H54 (cell line): ENCODE measurements around the gene ZNF567.

Experiments used
- DNase-seq: peaks from one replicate; pipeline ENCODE4 v3.0.0; 2011; ENCODE audit warnings: low spot score, mixed read lengths; ENCODE audit not compliant: insufficient read length
- FAIRE-seq: peaks from 3 replicates; lab custom pipeline; 2011; peaks lifted over from hg19 to GRCh38; lab: Jason Lieb, UNC
- POLR2A ChIP-seq: IDR thresholded peaks from 2 replicates; pipeline ENCODE4 v1.6.1; 2011; ENCODE audit warnings: low read depth, mild to moderate bottlenecking, low read length

ZNF567 gene

DNA sequence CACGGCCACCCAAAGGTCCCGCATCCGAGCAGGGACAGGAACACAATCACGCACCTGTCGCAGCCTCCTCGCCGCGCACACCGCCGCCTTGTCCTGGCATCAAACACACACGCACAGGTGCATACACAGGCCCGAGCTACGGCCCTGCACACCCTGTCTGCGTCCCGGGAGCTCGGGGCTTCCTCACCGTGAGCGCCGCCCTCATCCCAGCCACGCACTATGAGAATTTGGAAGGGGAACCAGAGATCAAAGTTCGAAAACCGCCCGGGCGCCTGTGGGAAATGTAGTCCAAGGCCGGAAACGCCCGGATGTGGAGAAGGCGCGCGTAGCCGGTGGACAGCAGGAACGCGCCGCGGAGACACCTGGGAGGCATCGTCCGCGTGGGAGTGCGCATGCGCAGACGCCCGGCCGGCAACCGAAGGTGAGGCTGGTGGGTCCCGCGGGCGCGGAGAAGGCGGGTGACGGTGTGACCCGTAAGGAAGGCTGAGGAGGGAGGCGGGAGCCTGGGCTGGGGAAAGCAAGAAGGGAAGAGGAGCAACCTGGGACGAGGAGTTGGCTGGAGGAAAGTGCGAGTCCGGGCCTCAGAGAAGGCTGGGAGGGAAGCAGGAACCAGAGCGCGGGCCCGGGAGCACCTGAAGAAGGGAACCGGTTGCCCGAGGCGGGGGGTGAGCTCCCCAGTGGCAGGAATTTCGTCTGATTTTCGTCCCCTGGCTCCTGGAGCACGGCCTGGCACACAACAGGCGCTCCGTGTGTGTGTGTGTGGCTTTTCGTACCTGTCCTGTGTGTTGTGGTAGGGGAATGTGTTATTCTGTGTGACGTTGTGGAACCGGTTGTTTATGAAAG lies at the start of gene ZNF567:
Gene ZNF567, plus strand, starts transcription at position 399 of the 843 bp plus-strand sequence. CDS start 7,256 bp downstream, outside the sequence.
- DNase-seq (peak; percentile 98), FAIRE-seq (peak; percentile 66)
- TF ChIP-seq POLR2A: peak; percentile 89

DNA sequence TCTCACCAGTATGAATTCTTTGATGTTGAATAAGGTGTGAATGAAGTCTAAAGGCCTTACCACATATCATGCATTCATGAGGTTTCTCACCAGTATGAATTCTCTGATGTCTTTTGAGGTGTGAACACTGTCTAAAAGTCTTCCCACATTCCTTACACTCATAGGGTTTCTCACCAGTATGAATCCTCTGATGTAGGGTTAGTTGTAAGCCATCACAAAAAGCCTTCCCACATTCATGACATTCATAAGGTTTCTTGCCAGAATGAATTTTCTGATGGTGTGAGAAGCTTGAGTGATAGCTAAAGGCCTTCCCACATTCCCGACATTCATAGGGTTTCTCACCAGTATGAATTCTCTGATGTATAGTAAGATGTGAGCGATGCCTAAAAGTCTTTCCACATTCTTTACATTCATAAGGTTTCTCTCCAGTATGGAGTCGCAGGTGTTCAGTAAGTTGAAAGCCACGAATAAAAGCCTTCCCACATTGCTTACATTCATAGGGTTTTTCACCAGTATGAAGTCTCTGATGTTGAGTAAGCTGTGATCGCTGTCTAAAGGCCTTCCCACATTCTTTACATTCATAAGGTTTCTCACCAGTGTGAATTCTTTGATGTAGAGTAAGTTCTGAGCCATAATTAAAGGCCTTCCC lies 48.4 kb upstream of the ZNF567 start:
- no peak for TF ChIP-seq POLR2A
- peak; percentile 57 for FAIRE-seq

GRCh38 chr19:36646746-36647145 lies 40.7 kb upstream of the ZNF567 start:
- TF ChIP-seq POLR2A: no peak
- no peak for DNase-seq
- no peak for FAIRE-seq

More for the DNA sequence above, 48.4 kb upstream of the ZNF567 start:
- DNase-seq: no peak

GRCh38 chr19:36652958-36653357 lies 34.5 kb upstream of the ZNF567 start:
- DNase-seq (no peak), FAIRE-seq (no peak)
- TF ChIP-seq POLR2A: no peak

GRCh38 chr19:36665832-36666231 lies 21.6 kb upstream of the ZNF567 start:
- FAIRE-seq (no peak), DNase-seq (no peak)
- no peak for TF ChIP-seq POLR2A

DNA sequence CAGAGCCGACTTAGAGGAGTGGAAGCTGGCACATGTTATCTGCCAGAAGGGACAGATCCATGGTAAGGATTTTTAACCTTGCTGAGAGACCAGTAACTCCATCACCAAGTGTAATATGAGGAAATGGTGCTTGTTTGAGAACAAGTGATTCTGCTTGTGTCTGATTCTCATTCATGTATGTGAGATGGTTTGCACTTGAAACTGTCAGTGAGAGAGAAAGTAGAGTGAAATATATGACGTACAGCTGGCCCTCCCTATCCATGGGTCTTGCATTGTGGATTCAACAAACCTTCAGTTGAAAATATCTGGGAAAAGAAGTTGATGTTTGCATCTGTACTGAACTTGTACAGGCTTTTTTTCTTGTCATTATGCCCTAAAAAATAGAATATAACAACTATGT lies 18.8 kb upstream of the ZNF567 start:
- DNase-seq: no peak
- TF ChIP-seq POLR2A: no peak
- FAIRE-seq: no peak

DNA sequence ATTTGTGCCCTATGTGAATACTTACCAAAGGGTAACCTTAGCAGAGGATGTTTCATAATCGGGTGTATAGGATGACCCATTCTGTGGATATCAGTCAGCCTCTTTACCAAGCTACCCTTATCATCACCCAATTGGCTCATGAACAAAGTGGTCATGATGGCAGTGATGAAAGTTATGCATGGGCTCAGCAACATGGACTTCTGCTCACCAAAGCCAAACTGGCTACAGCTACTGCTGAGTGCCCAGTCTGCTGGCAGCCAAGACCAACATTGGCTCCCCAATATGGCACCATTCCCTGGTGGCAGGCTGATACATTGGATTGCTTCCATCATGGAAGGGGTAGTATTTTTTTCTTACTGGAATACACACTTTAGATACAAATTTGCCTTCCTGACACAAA lies 15.0 kb upstream of the ZNF567 start:
- no peak for TF ChIP-seq POLR2A
- FAIRE-seq (no peak), DNase-seq (no peak)

GRCh38 chr19:36674201-36674600 lies 13.2 kb upstream of the ZNF567 start:
- FAIRE-seq: no peak
- no peak for DNase-seq
- TF ChIP-seq POLR2A: no peak

DNA sequence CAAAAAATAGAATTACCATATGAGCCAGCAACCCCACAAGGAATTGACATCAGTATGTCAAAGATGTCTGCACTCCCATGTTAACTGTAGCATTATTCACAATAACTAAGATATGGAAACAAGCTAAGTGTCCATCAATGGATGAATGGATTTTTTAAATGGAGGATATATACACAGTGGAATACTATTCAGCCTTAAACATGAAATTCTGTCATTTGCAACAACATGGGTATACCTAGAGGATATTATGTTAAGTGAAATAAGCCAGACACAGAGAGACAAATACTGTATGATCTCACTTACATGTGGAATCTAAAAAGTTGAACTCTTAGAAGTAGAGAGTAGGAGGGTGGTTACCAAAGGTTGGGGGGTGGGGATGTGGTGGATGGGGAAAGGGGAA lies 8.0 kb upstream of the ZNF567 start:
- DNase-seq: no peak
- FAIRE-seq: no peak
- TF ChIP-seq POLR2A: no peak

- no peak for TF ChIP-seq POLR2A
- DNase-seq (no peak), FAIRE-seq (no peak)
Observed at GRCh38 chr19:36685835-36686234, 1.6 kb upstream of the ZNF567 start.

- no peak for TF ChIP-seq POLR2A
- FAIRE-seq (no peak), DNase-seq (no peak)
Observed at GRCh38 chr19:36686365-36687213, 823 bp upstream of the ZNF567 start.

DNA sequence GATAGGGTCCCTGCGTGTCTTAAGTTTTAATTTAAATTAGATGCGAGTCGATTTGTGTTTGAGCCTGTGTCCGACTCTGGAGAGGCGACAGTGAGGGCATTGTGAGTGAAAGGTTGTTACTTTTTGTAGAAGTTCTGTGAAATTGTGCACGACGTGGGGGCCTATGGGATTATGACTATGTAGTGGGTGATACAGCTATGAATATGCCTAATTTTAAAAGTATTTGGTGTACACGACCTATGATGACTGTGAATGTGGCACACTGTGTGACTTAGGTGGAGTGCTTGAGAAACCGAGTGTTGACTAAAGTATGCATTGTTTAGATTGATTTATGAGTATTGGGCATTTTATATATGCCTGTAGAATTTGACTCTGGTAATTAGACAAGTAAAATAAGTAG lies 646 bp downstream of the ZNF567 start:
- no peak for FAIRE-seq
- no peak for TF ChIP-seq POLR2A
- no peak for DNase-seq

DNA sequence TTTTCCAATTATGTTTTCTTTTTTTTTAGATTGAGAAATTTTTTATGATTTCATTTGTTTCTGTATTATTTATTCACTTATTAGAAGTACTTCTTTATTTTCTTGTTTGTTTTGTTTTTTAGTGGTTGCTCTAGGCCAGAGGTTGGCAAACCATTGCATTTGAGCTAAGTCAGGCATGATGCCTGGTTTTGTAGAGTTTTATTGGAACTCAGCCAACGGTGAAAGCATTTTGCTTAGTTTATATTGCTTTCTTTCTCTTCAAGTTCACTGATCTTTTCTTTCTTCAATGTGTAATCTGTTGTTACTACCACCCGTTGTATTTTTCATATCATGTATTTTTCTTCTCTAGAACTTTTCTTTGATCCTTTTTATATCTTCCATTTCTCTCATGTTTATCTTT lies 19.7 kb downstream of the ZNF567 start:
- TF ChIP-seq POLR2A: no peak
- FAIRE-seq: peak; percentile 71
- no peak for DNase-seq

- FAIRE-seq (no peak), DNase-seq (no peak)
- no peak for TF ChIP-seq POLR2A
Observed at GRCh38 chr19:36709423-36709822, 22.0 kb downstream of the ZNF567 start.
